Activated CD4-positive, alpha-beta T cell treated with anti-CD3 and anti-CD28 coated beads, Interleukin-2, amount 50 U/mL, for 4 hours (primary cell): ENCODE results near the gene SLC29A4.
"Not testable (repeated sequence)": the region's sequence is repeated elsewhere in the genome, so short reads cannot be mapped to it uniquely, and the experiment has no call there.

Experiments used
- DNase-seq, 2 experiments: peaks; one replicate each; pipeline ENCODE4 v3.0.0-alpha.2; 2020

The SLC29A4 gene, protein sequence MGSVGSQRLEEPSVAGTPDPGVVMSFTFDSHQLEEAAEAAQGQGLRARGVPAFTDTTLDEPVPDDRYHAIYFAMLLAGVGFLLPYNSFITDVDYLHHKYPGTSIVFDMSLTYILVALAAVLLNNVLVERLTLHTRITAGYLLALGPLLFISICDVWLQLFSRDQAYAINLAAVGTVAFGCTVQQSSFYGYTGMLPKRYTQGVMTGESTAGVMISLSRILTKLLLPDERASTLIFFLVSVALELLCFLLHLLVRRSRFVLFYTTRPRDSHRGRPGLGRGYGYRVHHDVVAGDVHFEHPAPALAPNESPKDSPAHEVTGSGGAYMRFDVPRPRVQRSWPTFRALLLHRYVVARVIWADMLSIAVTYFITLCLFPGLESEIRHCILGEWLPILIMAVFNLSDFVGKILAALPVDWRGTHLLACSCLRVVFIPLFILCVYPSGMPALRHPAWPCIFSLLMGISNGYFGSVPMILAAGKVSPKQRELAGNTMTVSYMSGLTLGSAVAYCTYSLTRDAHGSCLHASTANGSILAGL

GRCh38 chr7:5282543-5283316, at the start of gene SLC29A4:
Gene SLC29A4 (plus strand): TSS chr7:5282943. CDS start chr7:5287817, 4,874 bp downstream.
- no peak for DNase-seq

- no peak for DNase-seq
These were observed 47.6 kb upstream of the SLC29A4 start for GRCh38 chr7:5234852-5235831.

DNA sequence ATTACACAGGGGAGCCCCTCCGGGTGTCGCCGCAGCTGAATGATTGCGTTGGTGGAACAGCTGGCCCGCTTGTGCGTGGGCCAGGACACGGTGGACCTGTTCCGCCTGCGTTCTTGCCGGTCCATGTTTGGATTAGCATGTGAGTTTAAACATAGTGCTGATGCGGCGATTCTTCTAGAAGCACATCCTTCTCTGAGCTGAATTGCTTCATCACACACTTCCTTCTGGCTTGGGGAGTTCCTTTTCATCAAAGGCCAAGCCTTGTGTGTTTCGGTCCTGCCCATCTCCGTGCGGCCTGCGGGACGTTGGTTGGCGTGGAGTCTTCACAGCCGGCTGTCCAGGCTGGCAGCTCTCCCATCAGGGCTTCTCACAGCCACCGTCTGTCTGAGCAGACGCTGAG, 45.5 kb upstream of the SLC29A4 start:
- DNase-seq = no peak

GRCh38 chr7:5238500-5238899, 44.2 kb upstream of the SLC29A4 start:
- no peak for DNase-seq

DNA sequence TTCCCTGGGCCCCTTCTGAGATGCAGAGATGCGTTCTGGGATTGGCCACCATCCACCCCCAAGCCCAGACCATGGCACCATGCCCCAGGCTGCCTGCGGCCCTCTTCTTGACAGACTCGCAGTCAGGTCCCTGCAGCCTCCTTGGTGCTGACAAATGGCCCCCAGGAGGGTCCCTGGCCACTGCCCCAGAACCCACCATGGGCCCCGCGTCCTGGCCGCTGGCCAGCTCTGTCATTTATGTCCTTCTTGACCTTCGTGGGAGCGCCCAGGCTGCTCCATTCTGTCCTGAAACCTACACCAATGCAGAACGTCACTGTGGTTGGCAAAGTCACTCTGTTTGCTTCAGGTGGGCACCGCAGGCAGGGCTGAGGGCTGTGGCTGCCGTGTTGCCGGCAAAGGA, 39.5 kb upstream of the SLC29A4 start:
- DNase-seq = no peak

DNA sequence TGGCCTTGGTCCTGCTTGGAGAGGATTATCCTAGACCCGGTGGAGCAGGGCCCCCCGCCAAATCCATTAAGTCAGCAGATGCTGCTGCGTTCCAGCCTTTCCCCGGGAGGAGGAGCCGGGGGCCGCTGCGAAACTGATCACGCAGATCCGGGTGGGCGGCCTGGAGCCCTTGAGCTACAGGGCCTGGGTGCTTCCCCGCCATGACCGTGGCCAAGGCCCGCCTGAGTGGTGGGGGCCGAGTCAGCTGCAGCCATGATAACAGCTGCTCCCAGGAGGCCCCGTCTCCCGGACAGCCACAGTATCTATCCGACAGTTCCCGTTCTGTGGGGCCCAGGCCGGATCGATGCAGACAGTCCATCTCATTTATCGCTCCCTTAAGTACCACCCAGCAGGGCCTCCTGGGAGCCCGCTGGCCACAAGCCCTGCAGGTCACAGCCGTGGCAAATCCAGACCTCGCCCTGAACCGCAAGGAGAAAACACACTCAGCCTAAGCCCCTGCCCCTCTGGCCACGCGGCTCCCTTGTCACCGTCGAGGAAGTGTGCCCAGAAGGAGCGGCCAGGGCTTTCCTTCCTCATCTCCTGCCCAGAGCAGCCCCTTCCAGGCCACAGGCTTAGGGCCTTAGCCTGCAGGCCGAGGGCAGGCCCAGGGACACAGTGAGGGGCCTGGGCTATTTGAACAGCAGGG, 34.4 kb upstream of the SLC29A4 start:
- no peak for DNase-seq

DNA sequence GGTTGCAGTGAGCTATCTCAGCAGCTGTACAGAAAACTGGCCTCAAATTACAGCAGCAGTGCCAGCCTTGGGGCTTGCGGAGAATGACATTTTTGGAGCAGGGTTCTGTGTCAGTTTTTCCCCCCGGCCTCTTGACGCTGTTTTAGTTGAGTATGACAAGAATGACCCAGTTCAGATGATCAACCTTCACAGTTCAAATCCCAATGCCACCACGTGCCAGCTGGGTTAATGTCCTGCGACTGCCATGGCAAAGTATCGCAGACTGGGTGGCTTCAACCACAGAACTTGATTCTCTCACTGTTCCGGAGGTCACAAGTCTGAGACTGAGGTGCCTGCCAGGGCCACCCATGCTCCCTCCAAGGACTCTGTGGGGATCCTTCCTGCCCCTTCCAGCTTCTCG, 32.0 kb upstream of the SLC29A4 start:
- not testable (repeated sequence) for DNase-seq

DNA sequence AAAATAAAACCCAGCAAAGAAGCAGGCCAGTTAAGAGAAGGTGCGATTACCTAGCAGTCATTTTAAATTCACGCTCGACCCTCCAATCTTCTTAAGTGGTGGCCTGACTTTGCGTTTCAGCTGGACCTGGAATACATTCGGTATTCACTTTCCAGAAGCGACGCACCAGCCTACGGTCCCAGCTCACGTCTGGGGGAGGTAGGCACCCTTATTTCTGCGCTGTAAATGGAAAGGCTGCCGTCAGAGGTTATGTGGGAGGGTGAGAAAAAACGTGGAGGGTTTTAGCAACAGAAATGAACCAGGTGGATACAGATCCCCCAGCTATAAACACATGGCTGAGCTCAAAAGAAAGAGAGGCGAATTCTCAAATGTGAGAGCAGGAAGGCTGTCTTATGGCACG, 29.2 kb upstream of the SLC29A4 start:
- DNase-seq = not testable (repeated sequence)

- not testable (repeated sequence) for DNase-seq
These were observed 28.4 kb upstream of the SLC29A4 start for GRCh38 chr7:5254371-5254770.

- no peak for DNase-seq
These were observed 26.9 kb upstream of the SLC29A4 start for GRCh38 chr7:5255832-5256231.

DNA sequence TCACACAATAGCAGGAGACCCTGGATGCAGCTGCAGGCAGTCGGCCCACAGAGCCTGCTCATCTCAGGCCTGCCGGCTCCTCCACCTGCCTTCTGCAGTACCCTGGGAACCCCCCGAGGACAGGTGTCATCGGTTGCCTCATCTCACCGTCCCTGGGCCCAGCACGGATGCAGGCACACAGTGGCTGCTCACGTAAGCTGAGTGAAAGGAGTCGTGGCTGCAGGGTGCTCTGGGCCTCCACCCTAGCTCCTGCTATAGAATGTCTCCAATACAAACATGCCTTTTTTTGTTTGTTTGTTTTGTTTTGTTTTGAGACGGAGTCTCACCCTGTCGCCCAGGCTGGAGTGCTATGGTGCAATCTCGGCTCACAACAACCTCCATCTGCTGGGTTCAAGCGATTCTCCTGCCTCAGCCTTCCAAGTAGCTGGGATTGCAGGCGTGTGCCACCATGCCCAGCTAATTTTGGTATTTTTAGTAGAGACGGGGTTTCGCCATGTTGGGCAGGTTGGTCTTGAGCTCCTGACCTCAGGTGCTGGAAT, 22.1 kb upstream of the SLC29A4 start:
- not testable (repeated sequence) for DNase-seq

DNA sequence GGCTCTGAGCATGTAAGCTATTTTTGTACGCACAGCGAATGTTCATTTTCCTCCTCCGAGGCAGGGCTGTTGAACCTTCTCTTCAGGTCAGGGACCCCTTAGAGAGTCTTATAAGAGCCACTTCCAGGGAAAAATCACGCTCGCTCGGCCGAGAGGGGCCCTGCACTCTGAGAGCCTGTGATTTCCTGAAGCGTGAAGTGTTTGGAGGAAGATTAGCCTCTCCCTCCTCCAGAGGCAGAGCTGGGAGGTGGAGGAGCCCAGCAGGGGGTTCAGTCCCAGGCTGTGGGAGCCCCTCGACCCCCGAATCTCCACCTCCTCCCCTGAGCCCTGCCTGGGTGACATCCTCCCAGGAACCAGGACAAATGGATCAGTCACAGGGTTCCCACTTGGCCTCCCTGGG, 19.7 kb upstream of the SLC29A4 start:
- DNase-seq = not testable (repeated sequence)

- DNase-seq = no peak
These were observed 17.2 kb upstream of the SLC29A4 start for GRCh38 chr7:5265320-5266190.

GRCh38 chr7:5266191-5267028, 16.3 kb upstream of the SLC29A4 start:
- DNase-seq = no peak

GRCh38 chr7:5267829-5268228, 14.9 kb upstream of the SLC29A4 start:
- not testable (repeated sequence) for DNase-seq

DNA sequence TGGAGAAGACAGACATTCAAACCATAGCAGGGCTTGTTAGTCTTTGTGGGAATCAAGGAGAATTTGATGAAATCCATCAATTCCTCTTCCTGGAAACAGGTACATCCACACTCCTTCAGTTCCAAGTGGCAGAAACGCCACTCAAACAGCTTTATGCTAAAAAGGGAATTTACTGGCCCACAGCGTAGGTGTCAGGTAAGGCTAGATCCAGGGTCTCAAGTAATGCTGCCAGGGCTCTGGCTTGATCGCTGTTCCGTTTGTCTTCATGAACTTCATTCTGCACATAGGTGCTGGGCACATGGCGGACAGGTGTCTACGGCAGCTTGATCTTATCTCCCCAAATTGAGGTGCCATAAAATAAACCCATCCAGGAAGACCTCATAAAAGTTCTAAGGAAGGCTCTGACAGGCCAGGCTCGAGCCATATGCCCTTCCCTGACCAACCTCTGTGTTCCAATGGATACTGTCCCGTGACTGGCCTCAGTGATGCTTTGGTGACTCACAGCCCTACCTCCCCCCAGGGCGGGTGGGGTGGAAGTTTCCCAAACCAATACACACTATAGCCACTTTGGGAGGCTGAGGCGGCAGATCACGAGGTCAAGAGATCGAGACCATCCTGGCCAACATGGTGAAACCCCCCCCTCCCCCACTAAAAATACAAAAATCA, 12.6 kb upstream of the SLC29A4 start:
- not testable (repeated sequence) for DNase-seq

- no peak for DNase-seq
These were observed 12.0 kb upstream of the SLC29A4 start for GRCh38 chr7:5270788-5271187.

DNA sequence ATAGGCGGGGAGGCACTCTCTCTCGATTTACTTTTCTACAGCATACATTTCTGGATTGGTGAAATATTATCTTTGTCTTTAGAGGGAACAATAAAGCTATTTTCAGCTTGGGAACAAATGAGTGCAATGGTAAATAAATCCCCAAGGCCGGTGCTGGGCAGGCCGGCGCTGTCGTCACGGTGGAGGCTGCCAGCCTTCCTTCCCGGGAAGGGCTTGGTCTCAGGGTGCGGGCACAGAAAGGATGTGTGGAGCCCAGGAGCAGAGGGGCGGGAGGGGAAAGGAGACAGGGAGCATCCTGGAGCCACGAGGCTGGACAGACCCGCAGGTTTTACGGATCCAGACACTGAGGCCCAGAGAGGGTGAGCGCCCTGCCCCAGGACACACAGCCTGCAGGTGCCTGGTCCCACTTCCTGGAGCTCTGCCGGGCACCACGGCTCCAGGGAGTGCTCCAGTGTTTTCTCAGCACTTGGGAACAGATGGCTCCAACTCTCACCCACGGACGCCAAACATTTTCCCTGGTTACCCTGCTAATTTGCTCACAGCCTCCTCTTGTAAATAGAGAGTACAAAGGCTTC, 8.8 kb upstream of the SLC29A4 start:
- DNase-seq = not testable (repeated sequence)

DNA sequence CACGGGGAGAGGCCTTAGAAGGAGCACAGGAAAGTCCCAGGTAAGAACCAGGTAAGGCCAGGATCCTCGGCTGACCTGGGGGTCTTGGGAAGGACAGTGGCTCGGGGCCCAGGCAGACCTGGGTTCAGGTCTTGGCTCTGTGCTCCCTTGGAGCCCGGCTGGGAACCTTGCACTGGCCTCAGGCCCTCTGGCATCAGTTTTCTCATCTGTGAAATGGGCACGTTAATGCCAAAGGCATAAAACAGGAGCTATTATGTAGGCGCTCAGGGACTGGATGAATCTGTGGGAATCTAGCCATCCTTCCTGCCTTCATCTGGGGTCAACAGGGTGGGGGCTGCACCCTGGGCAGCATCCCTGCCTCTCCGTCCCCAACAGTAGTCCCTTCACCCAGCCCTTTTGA, 8.3 kb upstream of the SLC29A4 start:
- no peak for DNase-seq
